Activated CD8-positive, alpha-beta memory T cell treated with anti-CD3 and anti-CD28 coated beads for 36 hours (primary cell): ENCODE measurements around the gene CCDC194. TPM values are rescaled to one million over a fixed set of nuclear protein-coding genes. Genes with fewer than 3 reads are reported as not detected.

Source experiments
- CTCF ChIA-PET: fragments of 350-600 bp; sonication (Branson Sonifier 250); formaldehyde crosslinking; loops from one replicate; lab custom pipeline; 2021; ENCODE audit warnings: antibody characterized with exemption; lab: Charles Lee
- POLR2A ChIA-PET: fragments of 350-600 bp; sonication (Branson Sonifier 250); formaldehyde crosslinking; loops from one replicate; lab custom pipeline; 2021; ENCODE audit warnings: antibody characterized with exemption; lab: Charles Lee
- total RNA-seq, 2 experiments: library from RNA; stranded (reverse); gene quantifications; one replicate each; pipeline ENCODE4 v1.2.3, GENCODE V29; 2021

The CCDC194 gene
- total RNA-seq, 2 experiments from 2014 or later, result 1.3 to 1.4 TPM

DNA sequence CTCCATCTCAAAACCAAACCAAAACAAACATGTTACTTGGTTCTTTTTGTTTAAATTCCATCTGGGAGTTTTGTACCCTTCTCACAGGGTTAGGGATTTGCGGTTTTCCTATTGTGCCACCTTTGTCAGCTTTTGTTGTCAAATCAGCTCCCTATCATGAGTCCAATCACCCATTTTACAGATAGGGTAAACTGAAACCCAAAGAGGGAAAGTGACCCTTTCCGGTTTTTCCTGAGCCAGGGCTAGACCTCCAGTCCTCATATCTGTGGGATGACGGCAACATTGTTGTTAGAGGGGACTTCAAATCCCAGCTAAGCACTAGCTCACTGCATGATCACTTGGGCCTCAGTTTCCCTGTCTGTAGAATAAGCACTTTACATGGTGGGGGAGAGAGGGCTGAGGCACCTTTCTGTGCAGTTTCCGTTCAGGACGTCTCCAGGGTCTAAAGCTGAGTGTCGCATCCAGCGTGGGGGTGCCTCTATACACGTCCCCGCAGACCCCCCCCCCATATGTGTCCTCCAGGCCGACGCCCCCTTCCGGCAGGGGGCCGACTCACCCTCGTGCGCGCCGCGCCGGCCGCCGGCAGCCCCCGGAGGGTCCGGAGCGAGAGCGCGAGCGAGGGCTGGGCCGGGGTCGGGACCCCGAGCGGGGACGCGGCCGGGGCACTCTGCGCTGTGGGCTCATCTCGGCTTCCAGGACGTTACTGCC is 3.9 kb downstream of the CCDC194 start:
- ChIA-PET POLR2A (interaction anchor here (0.6 kb wide), 1 partner anchor 335 kb away, joined by 4 read pairs; no protein-coding TSS in a partner anchor), CTCF (interaction anchor here (0.6 to 2.3 kb wide), 9 partner anchors 9 to 130 kb away, joined by 3 to 7 read pairs (median 3); partner anchors contain the start of genes ANKLE1, BST2 and MVB12A)

DNA sequence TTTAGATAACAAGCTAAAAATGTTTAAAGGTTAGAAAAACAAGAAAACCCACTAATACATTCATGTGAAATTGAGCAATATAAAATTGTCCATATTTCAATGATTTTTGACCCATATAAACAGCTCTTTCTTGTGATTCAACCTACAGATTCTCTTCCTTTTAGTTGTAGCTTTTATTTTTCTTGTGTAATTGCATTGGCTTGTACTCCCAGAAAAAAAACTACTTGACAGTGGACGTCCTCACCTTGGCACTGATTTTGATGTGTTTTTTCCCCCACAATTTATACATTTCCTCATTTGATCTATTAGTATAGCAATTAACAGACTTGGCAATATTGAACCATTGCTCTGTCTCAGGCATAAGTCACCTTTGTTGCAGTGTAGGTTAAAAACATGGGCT is 4.7 kb downstream of the CCDC194 start:
- CTCF ChIA-PET, result interaction anchor here (0.9 to 2.3 kb wide), 7 partner anchors 10 to 129 kb away, joined by 3 to 7 read pairs (median 3); partner anchors contain the start of genes ANKLE1, BST2 and MVB12A
- POLR2A ChIA-PET, result interaction anchor here (0.6 kb wide), 1 partner anchor 334 kb away, joined by 4 read pairs; no protein-coding TSS in a partner anchor

DNA sequence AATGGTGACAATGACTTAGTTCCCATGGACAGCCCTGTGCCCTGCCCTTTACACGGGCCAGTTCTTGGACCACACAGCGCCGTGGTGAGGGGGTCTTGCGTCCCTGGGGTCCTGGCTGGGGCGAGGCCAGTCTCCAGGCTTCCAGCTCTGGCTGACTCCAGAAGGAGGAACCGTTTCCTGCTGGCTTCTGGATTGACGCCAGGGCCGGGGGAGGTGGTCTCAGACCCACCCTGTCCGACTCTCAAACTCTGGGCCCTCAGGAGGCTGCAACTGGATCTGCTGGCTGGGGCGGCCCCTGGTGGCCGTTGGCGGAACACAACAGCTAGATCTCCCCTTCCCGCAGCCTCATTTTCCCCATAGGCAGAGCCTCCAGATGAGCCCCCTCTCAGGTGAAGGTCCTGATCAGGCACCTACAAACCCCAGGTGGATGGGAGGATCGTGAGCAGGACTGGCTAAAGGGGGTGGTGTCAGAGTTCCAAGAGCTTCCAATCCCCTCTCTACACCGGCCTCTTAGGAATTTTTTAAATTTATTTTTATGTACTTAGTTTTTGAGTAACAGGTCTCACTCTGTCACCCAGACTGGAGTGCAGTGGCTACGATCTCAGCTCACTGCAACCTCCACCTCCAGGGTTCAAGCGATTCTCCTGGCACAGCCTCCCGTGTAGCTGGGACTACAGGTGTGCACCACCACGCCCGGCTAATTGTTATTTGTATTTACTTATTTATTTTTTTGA is 8.0 kb downstream of the CCDC194 start:
- ChIA-PET CTCF (interaction anchor here (0.6 to 1.9 kb wide), 26 partner anchors 9 to 331 kb away, joined by 3 to 9 read pairs (median 4); partner anchors contain the start of genes ABHD8, BST2, DDA1 and PLVAP), POLR2A (no interaction called here)

DNA sequence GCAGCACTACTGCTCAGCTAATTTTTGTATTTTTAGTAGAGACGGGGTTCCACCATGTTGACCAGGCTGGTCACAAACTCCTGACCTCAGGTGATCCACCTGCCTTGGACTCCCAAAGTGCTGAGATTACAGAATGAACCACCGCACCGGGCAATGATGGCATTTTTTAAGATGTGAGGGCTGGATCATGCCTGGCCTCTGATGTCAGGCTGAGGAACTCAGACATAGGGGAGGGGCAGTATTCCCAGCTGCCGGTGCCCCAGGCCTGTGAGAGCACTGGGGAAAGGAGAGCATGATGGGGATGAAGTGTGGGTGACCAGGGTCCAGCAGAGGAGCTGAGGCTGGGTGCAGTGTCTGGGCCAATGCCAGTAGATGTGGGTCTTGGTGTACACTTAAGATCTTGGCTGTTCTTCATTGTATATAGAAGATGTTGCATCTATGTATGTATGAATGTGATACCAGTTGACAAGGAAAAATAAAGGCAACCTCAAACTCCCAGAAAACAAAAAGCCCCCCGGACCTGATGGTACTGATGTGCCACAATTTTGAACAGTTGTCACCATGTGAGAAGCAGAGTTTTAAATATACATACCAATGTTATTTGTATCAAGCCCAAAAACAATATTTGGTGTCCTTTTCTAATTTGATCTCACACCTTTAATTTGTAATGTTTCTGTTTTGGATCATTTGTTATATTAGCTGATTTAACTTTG is 13.4 kb downstream of the CCDC194 start:
- POLR2A ChIA-PET, result no interaction called here

DNA sequence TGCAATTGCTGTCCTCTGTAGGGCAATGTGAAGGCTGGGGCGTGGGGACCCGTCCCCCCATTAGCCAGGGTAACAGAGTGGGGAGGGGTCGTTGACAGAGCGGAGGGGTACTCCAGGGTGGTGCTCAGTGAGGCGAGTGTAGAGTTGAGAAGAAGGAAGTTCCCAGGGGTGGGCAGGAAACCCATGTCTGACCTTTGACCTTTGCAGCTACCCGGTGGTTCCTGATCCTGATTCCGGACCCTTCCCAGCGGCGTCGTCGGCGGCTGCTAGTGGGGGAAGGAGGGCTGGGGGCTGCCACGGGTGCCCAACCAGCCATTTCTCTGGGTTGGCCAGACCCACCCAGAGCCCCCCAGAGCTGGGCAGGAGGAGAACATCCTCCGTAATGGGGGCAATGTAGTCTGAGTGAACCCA is 14.8 kb downstream of the CCDC194 start:
- ChIA-PET POLR2A (no interaction called here), CTCF (interaction anchor here (0.8 kb wide), 1 partner anchor 194 kb away, joined by 6 read pairs; no protein-coding TSS in a partner anchor)

More for the DNA sequence above, 13.4 kb downstream of the CCDC194 start:
- CTCF ChIA-PET, result interaction anchor here (0.5 to 0.7 kb wide), 2 partner anchors 463 to 489 kb away, joined by 3 read pairs; no protein-coding TSS in a partner anchor

DNA sequence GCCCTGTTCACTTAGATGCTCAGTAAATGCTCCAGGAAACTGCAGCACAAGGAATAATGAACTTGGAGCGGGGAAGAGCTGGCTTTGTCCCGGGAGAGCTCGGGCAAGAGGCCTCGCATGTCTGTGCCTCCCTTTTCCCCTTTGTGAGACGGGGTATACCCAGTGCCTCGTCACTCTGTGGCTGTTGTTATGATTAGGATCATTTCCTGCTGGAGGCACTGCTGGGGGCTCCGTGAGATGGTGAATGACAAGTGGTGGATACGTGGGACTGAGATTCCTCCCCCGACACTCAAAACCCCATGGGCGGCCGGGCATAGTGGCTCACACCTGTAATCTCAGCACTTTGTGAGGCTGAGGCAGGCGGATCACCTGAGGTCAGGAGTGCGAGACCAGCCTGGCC is 15.7 kb downstream of the CCDC194 start:
- ChIA-PET CTCF (no interaction called here), POLR2A (no interaction called here)

DNA sequence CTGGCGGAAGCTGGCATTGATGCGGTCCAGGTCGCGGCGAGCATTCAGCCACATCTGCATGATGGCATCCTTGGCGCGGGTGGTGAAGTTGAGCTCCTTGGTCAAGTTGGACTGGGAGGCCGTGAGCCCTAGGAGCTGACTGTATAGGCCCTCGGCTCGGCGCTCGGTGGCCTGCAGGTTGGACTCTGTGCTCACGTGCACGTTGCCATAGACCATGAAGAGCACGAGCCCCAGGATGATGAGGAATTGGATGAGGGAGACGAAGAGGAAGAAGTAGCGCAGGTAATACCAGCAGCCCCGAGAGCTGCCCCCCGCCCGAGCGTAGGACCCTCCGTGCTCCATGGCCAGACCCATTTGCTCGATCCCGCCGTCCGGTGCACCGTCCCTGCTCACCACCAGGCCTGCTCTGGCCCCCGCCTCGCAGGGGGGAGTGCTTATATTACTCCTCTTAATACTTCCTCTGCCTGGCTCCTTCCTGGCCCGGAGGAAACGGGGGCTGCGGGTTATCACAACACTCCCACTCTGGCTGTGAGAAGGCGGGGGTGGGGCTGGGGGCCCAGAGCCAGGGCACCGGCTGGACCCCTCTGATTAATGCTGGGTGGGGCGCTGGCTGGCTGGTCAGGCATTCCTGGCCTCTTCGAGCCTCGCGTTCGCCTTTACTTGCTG is 16.9 kb downstream of the CCDC194 start, which contains the start of gene PLVAP:
Gene PLVAP (minus strand): TSS at position 408 of the 666 bp plus-strand sequence. CDS start 54 bp downstream, at position 354.
- CTCF ChIA-PET, result interaction anchor here (1.5 kb wide), 1 partner anchor 9 kb away, joined by 5 read pairs; no protein-coding TSS in a partner anchor
- POLR2A ChIA-PET, result no interaction called here

DNA sequence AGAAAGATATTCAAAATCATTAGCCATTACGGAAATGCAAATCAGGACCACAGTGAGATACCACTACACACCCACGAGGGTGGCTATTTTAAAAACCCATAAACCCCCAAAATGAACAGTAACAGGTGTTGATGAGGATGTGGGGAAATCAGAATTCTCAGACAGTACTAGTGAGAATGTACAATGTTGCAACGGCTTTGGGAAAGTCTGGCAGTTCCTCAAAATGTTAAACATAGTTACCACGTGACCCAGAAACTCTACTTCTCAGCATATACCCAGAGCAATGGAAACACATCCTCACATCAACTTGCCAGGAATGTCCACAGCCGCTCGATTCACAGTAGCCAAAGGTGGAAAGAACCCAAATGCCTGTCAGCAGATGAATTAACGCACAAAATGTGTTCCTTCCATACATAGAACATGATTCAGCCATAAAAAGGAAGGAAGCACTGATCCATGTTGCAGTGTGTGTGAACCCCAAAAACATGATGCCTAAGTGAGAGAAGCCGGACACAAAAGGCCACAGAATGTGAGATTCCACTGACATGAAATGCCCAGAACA is 23.9 kb downstream of the CCDC194 start:
- ChIA-PET CTCF (no interaction called here), POLR2A (no interaction called here)

DNA sequence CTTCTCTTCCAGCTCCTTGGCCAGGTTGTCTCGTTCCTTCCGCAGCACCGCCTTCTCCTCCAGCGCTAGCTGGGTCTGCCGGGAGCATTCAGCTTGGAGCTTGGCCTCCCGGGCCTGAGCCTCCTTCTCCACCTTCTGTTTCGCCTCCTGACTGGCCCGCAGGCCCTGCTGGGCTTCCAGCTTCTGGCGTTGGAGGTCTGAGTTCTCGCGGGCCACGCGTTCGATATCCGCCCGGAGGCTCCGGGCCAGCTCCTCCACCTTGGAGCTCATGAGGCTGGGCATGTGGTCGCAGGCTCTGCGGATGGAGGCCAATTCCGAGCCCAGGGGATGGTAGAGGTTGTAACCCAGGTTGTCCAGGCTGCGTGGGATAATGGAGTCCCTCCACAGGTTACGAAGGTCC is 28.6 kb downstream of the CCDC194 start:
- ChIA-PET POLR2A (no interaction called here), CTCF (interaction anchor here (2.0 kb wide), 1 partner anchor 21 kb away, joined by 7 read pairs; no protein-coding TSS in a partner anchor)

DNA sequence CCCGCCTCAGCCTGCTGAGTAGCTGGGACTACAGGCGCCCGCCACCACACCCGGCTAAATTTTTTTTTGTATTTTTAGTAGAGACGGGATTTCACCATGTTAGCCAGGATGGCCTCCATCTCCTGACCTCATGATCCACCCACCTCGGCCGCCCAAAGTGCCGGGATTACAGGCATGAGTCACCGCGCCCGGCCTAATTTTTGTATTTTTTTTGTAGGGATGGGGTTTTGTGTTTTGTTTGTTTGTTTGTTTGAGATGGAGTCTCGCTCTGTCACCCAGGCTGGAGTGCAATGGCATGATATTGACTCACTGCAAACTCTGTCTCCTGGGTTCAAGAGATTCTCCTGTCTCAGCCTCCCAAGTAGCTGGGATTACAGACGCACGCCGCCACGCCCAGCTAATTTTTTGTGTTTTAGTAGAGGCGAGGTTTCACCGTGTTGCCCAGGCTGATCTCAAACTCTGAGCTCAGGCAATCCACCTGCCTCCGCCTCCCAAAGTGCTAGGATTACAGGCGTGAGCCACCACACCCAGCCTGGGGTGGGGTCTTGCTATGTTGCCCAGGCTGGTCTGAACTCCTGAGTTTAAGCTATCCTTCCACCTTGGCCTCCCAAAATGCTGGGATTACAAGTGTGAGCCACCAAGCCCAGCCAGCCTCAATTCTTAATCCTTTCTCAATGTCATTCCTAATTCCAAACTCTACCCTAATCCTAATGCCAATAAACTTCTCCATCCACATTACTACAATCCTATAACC is 30.0 kb downstream of the CCDC194 start:
- CTCF ChIA-PET, result interaction anchor here (0.7 kb wide), 2 partner anchors 311 to 587 kb away, joined by 3 to 5 read pairs; no protein-coding TSS in a partner anchor

DNA sequence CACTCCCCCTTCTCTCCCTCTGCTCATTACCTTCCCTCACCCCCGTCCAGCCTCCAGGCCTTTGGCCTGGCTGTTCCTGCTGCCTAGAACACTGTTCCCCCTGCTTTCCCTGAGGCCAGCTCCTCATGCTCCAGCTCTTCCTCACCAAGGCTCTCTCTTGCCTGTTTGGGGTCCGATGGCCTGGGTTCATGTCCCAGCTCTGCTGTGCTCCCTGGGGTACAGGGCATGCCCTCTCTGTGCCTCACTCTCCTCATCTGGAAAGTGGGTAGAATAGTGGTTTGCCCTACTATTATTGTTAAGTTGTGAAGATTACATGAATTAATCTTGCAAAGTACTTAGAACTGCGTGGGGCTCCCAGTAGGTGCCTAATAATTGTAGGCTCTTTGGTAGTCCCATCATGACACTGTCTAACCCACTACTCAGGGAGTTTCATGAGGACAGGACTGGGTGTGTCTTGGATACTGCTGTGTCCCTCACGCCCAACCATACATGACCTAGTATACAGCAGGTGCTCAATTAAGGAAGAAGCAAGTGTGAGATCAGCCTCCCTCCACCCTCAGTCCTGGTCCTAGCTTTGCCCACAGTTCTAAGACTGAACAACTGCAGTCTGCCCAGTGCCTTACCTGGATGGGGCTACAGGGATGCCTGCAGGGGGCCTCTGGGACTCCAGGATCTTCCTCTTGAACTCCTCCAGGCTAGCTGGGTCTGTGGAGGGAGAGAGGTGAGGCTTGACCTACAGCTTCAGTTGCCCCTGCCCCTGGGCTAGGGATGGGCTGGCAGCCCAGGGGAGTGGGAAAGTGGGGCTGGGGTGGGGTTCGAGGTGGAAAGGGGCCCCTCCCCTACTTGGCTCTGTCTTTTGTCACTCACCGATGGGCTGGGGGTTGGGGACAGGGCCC is 33.8 kb downstream of the CCDC194 start:
- ChIA-PET POLR2A (no interaction called here), CTCF (no interaction called here)

More for the DNA sequence above, 30.0 kb downstream of the CCDC194 start:
- POLR2A ChIA-PET, result interaction anchor here (0.6 to 0.7 kb wide), 2 partner anchors 19 to 495 kb away, joined by 3 to 4 read pairs; no protein-coding TSS in a partner anchor

DNA sequence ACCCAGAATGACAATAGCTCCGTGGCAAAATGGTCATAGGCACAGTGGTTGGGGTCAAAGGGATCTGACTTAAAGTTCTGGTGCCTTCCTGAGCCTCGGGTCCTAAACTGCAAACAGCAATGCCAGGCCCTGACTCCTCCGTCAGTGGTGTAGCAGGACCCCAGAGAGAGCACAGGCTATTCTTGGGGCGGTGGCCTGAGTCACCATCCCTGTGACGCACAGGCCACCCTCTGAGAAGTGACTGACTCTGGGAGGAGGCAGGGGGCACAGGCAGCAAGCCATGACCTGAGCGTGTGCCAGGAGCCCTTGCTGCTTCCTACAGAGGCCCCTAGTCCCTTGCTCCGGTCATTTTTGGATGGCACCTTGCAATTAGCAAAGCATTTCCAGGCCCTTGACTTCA is 35.6 kb downstream of the CCDC194 start:
- ChIA-PET POLR2A (no interaction called here), CTCF (no interaction called here)

DNA sequence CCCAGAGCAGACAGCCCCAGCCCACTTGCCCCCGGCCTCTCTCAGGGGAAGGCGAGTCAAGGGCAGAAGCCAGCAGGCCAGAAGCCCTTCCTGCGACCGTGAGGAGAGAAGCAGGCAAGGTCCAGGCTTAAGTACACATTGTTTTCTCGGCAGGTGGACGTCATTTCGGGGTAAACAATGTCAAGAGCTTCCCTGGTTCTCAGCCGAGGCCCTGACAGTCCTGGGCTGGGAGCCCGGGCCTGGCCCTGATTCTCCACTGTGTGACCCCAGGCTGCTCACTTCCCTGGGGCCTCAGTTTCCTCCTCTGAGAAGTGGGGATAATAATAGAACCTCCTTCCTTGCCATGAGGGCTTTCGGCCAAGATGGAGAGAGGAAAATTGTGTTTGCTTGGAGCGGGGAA is 36.3 kb downstream of the CCDC194 start:
- ChIA-PET CTCF (interaction anchor here (0.6 kb wide), 1 partner anchor 1609 kb away, joined by 3 read pairs; no protein-coding TSS in a partner anchor), POLR2A (no interaction called here)

DNA sequence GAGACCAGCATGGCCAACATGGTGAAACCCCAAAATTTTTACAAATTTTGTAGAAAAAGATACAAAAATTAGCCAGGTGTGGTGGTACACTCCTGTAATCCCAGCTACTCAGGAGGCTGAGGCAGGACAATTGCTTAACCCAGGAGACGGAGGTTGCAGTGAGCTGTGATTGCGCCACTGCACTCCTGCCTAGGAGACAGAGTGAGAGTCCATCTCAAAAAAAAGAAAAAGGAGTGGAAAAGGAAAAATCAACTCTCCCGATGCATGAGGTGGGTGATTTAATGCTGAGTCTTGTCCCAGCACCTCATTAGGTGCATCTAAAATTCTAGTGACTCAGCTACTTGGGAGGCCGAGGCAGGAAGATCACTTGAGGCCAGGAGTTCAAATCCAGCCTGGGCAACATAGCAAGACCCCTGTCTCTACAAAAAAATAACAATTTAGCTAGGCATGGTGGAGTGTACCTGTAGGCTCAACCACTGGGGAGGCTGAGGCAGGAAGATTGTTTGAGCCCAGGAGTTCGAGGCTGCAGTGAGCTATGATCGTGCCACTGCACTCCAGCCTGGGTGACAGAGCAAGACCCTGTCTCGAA is 36.8 kb downstream of the CCDC194 start:
- ChIA-PET POLR2A (no interaction called here), CTCF (no interaction called here)

DNA sequence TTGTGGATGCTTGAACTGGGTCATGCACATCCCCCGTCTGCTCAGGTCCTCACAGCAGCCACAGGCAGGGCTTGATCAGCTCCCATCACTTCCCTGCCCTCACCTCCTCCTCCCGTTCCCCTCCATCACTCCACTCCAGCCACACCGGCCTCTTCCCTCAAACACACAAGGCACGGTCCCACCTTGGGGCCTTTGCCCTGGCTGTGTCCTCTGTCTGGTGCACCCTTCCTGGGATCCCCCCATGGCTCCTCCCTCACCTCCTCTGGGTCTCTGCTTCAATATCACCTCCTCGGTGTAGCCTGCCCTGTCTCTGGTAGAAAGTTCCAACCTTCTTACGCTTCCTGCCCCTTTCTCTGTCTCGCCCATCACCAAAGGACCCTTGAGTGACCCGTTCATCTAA is 40.6 kb downstream of the CCDC194 start:
- ChIA-PET CTCF (no interaction called here), POLR2A (no interaction called here)

DNA sequence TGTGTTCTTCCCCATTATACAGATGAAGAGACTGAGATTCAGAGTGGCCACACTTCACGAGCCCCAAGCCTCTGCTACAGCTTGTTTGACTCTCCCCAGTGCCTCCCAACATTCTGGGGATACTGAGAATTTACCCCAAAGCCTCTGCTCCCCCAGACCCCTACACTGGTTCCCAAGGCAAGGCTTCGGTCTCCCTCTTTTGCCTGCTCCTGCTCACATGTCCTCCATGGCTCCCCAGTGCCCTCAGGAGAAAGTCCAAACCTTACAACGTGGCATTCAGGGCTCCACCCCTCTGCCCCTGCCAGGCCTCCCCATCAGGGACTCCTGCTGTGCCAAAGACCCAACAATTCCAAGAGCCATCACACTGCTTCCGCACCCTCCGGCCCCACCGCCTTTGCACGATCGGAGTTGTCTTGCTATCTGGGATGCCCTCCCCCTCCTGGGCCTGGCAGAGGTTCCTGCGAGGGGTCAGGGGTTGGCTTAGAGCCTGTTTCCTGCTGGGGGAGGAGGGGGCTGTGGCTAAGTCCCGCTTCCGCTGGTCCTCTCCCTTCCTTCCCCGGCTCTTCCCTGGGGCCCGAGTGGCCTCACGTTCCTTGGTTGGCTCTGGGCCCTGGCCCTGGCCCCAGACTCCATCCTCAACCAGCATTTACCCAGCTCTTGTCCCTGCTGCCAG is 41.3 kb downstream of the CCDC194 start:
- CTCF ChIA-PET, result no interaction called here

More for the DNA sequence above, 41.3 kb downstream of the CCDC194 start:
- POLR2A ChIA-PET, result no interaction called here
